HepG2 (cell line): ENCODE results near the gene HEMK1. TPM values are rescaled to one million over a fixed set of nuclear protein-coding genes. Genes with fewer than 3 reads are reported as not detected.

Source experiments
- ARID3A ChIP-seq: IDR thresholded peaks from 2 replicates; pipeline ENCODE4 v1.6.1; 2012; ENCODE audit warnings: low read depth, low read length, improper control_type of control experiment
- FOSL1 ChIP-seq: sonication (generic); formaldehyde crosslinking; IDR thresholded peaks from 2 replicates; pipeline ENCODE4 v1.9.0; 2021; ENCODE audit warnings: missing genetic modification reagents, borderline replicate concordance
- FOXJ3 ChIP-seq: sonication (generic); formaldehyde crosslinking; IDR thresholded peaks from 2 replicates; pipeline ENCODE4 v1.4.0; 2020; ENCODE audit warnings: missing genetic modification reagents, mild to moderate bottlenecking, borderline replicate concordance
- GMEB2 ChIP-seq: IDR thresholded peaks from 2 replicates; pipeline ENCODE4 v1.6.1; 2016; ENCODE audit warnings: missing biosample characterization, missing genetic modification reagents, low read depth
- IRF2 ChIP-seq: IDR thresholded peaks from 2 replicates; pipeline ENCODE4 v1.6.1; 2018; ENCODE audit warnings: missing genetic modification reagents, missing compliant biosample characterization
- JDP2 ChIP-seq: sonication (generic); formaldehyde crosslinking; IDR thresholded peaks from 2 replicates; pipeline ENCODE4 v1.8.1; 2022; ENCODE audit warnings: missing genetic modification reagents, borderline replicate concordance
- LCORL ChIP-seq, 2 experiments: fragments of 450-650 bp in 1 of 2; sonication (generic) in 1 of 2; formaldehyde crosslinking in 1 of 2; IDR thresholded peaks; 2 replicates each; pipeline versions ENCODE4 v1.5.0 to v1.6.1; 2017 to 2020; ENCODE audit warnings: antibody characterized with exemption in 1 of 2, missing genetic modification reagents in 1 of 2
- NFKB2 ChIP-seq: sonication (generic); formaldehyde crosslinking; IDR thresholded peaks from 2 replicates; pipeline ENCODE4 v1.4.0; 2020; ENCODE audit warnings: missing genetic modification reagents, borderline replicate concordance
- NONO ChIP-seq, 2 experiments: fragments of 450-650 bp in 1 of 2; sonication (generic) in 1 of 2; formaldehyde crosslinking in 1 of 2; IDR thresholded peaks in 1 of 2; conservative IDR thresholded peaks in 1 of 2; 2 replicates each; pipeline versions ENCODE4 v1.6.1 to v1.8.0; 2017 to 2022; ENCODE audit warnings: mild to moderate bottlenecking in 1 of 2, missing genetic modification reagents in 1 of 2, moderate library complexity in 1 of 2
- PRMT3 ChIP-seq: sonication (generic); formaldehyde crosslinking; IDR thresholded peaks from 2 replicates; pipeline ENCODE4 v1.8.1; 2022; ENCODE audit warnings: low read depth, mild to moderate bottlenecking, moderate library complexity, missing genetic modification reagents, borderline replicate concordance
- RBAK ChIP-seq: sonication (generic); formaldehyde crosslinking; IDR thresholded peaks from 2 replicates; pipeline ENCODE4 v1.5.1; 2020; ENCODE audit warnings: mild to moderate bottlenecking, missing genetic modification reagents
- RNF219 ChIP-seq: sonication (generic); formaldehyde crosslinking; IDR thresholded peaks from 2 replicates; pipeline ENCODE4 v1.5.0; 2020; ENCODE audit warnings: mild to moderate bottlenecking, missing genetic modification reagents
- SUZ12 ChIP-seq: fragments of 150-350 bp; IDR thresholded peaks from 2 replicates; pipeline ENCODE4 v1.6.1; 2014; ENCODE audit warnings: low read depth, low read length
- TOPORS ChIP-seq: sonication (generic); formaldehyde crosslinking; IDR thresholded peaks from 2 replicates; pipeline ENCODE4 v1.8.0; 2023; ENCODE audit warnings: mild to moderate bottlenecking, missing genetic modification reagents
- ZBTB7B ChIP-seq: sonication (generic); formaldehyde crosslinking; IDR thresholded peaks from 2 replicates; pipeline ENCODE4 v1.4.0; 2020; ENCODE audit warnings: missing genetic modification reagents
- ZFP41 ChIP-seq: sonication (generic); formaldehyde crosslinking; IDR thresholded peaks from 2 replicates; pipeline ENCODE4 v1.4.0; 2020; ENCODE audit warnings: mild to moderate bottlenecking, missing genetic modification reagents, borderline replicate concordance
- ZNF136 ChIP-seq: sonication (generic); formaldehyde crosslinking; IDR thresholded peaks from 2 replicates; pipeline ENCODE4 v1.8.1; 2022; ENCODE audit warnings: low read depth, mild to moderate bottlenecking, moderate library complexity, missing genetic modification reagents
- ZNF343 ChIP-seq: sonication (generic); formaldehyde crosslinking; IDR thresholded peaks from 2 replicates; pipeline ENCODE4 v1.4.0; 2020; ENCODE audit warnings: mild to moderate bottlenecking, missing genetic modification reagents
- ZNF441 ChIP-seq: sonication (generic); formaldehyde crosslinking; IDR thresholded peaks from 2 replicates; pipeline ENCODE4 v1.7.0; 2021; ENCODE audit warnings: missing genetic modification reagents, borderline replicate concordance
- ZNF572 ChIP-seq: sonication (generic); formaldehyde crosslinking; IDR thresholded peaks from 2 replicates; pipeline ENCODE4 v1.5.1; 2020; ENCODE audit warnings: mild to moderate bottlenecking, missing genetic modification reagents
- ZNF589 ChIP-seq: sonication (generic); formaldehyde crosslinking; conservative IDR thresholded peaks from 2 replicates; pipeline ENCODE4 v1.8.0; 2022; ENCODE audit warnings: mild to moderate bottlenecking, moderate library complexity, missing genetic modification reagents
- ZNF619 ChIP-seq: sonication (generic); formaldehyde crosslinking; IDR thresholded peaks from 2 replicates; pipeline ENCODE4 v1.4.0; 2020; ENCODE audit warnings: mild to moderate bottlenecking, missing genetic modification reagents
- ZNF839 ChIP-seq: sonication (generic); formaldehyde crosslinking; IDR thresholded peaks from 2 replicates; pipeline ENCODE4 v1.4.0; 2020; ENCODE audit warnings: missing genetic modification reagents, mild to moderate bottlenecking, borderline replicate concordance
- ZNF878 ChIP-seq: sonication (generic); formaldehyde crosslinking; IDR thresholded peaks from 2 replicates; pipeline ENCODE4 v1.8.1; 2023; ENCODE audit warnings: mild to moderate bottlenecking, missing genetic modification reagents, moderate library complexity
- polyA plus RNA-seq, 8 experiments: library from polyadenylated mRNA; depleted of rRNA in 3 of 8; stranded (reverse) in 7 of 8; unstranded in 1 of 8; fragments of >200 nt; fragmentation: Illumina TruSeq in 4 of 8; extraction: Trizol in 4 of 8; gene quantifications; 2 replicates each; pipeline versions ENCODE4 v1.2.1 to v1.2.3, GENCODE V29; 2011 to 2016; ENCODE audit warnings: low read depth in 4 of 8, missing spikeins in 1 of 8, mixed read lengths in 1 of 8; ENCODE audit not compliant: insufficient read depth in 1 of 8
- total RNA-seq, 5 experiments: library from RNA; depleted of rRNA; stranded (reverse); fragments of >200 nt; fragmentation: Illumina TruSeq; extraction: Trizol; gene quantifications; 2 replicates each; pipeline ENCODE4 v1.2.3, GENCODE V29; 2016; ENCODE audit warnings: low read depth in 1 of 5

Gene HEMK1
- total and polyA plus RNA-seq, 2 of the 13 experiments (the other 11 are each of a cell fraction or from before 2014, with no cell fraction given): 9.8 to 12.6 TPM

GRCh38 chr3:50568947-50569749 is at the start of gene HEMK1 (continued):
- no peak for TF ChIP-seq SUZ12
- no peak for TF ChIP-seq JDP2 (CRISPR knock-in tag)
- TF ChIP-seq NONO (IDR thresholded peaks at IDR 0.05): no peak
- peak; percentile 92 for TF ChIP-seq NONO (CRISPR knock-in tag; conservative IDR thresholded peaks at IDR 0.05)
- 0 out of 2 replicates have a peak, but pooled peaks have one; percentile 40 for TF ChIP-seq ZNF343 (CRISPR knock-in tag)
- TF ChIP-seq ZBTB7B (CRISPR knock-in tag): peak; percentile 89
- TF ChIP-seq ARID3A: no peak
- no peak for TF ChIP-seq RNF219 (CRISPR knock-in tag)
- TF ChIP-seq GMEB2: peak; percentile 61; the same call in 1 of the 2 replicates
- no peak for TF ChIP-seq LCORL (IDR thresholded peaks at IDR 0.05)
- TF ChIP-seq LCORL (CRISPR knock-in tag; IDR thresholded peaks at IDR 0.05): peak; percentile 75
- peak; percentile 76 for TF ChIP-seq IRF2 (CRISPR knock-in tag)
- TF ChIP-seq ZNF878 (CRISPR knock-in tag): no peak
- TF ChIP-seq ZNF136 (CRISPR knock-in tag): no peak
- no peak for TF ChIP-seq RBAK (CRISPR knock-in tag)
- no peak; the same call in 1 of the 2 replicates for TF ChIP-seq FOXJ3 (CRISPR knock-in tag)
- peak; percentile 94; the same call in 1 of the 2 replicates for TF ChIP-seq ZNF572 (CRISPR knock-in tag)
- no peak for TF ChIP-seq FOSL1 (CRISPR knock-in tag)
- no peak for TF ChIP-seq TOPORS (CRISPR knock-in tag)
- TF ChIP-seq PRMT3: no peak
- TF ChIP-seq ZNF589 (CRISPR knock-in tag): 0 out of 2 replicates have a peak, but pooled peaks have one; percentile 80
- no peak for TF ChIP-seq ZFP41 (CRISPR knock-in tag)
- 0 out of 2 replicates have a peak, but pooled peaks have one; percentile 51 for TF ChIP-seq NFKB2 (CRISPR knock-in tag)
- no peak for TF ChIP-seq ZNF441
- 0 out of 2 replicates have a peak, but pooled peaks have one; percentile 39 for TF ChIP-seq ZNF619
- no peak for TF ChIP-seq ZNF839 (CRISPR knock-in tag)
